A549 (cell line): ENCODE measurements around the gene CUEDC2. TPM values are rescaled to one million over a fixed set of nuclear protein-coding genes. Genes with fewer than 3 reads are reported as not detected.

Experiments used
- ATAC-seq, 2 experiments: fragments of 200-7000 bp in 1 of 2; fragments of >200 bp in 1 of 2; cut with Nextera tagmentation in 1 of 2; cut with Tn5 transposase in 1 of 2; 3 replicates each; pipeline versions ENCODE4 v1.8.0 to v1.9.1; 2018 to 2020; ENCODE audit warnings: mild to moderate bottlenecking in 1 of 2, moderate library complexity in 1 of 2
- CTCF ChIA-PET: fragments of 300-600 bp; sonication (Branson Sonifier 250); formaldehyde crosslinking; extraction: SDS; loops from one replicate; lab custom pipeline; 2021; ENCODE audit warnings: antibody characterized with exemption, inconsistent platforms; lab: Yijun Ruan, JAX
- POLR2A ChIA-PET: fragments of 350-600 bp; formaldehyde crosslinking; extraction: SDS; loops from one replicate; lab custom pipeline; 2021; ENCODE audit warnings: antibody characterized with exemption, inconsistent platforms; lab: Yijun Ruan, JAX
- DNase-seq, 2 experiments: peaks; one replicate each; pipeline versions ENCODE4 v3.0.0 to v3.0.0-alpha.2; 2011 to 2016; ENCODE audit warnings: low read depth in 1 of 2, low spot score in 1 of 2
- FAIRE-seq: peaks from 2 replicates; lab custom pipeline; 2011; peaks lifted over from hg19 to GRCh38; lab: Jason Lieb, UNC
- H3K27ac ChIP-seq, 2 experiments: fragments of >200 bp; sonication (Bioruptor Twin); formaldehyde crosslinking; 3 replicates each; pipeline ENCODE4 v1.5.1; 2016 to 2017
- H3K4me1 ChIP-seq: fragments of >200 bp; sonication (Bioruptor Twin); formaldehyde crosslinking; 3 replicates; pipeline ENCODE4 v1.6.1; 2016
- H3K4me2 ChIP-seq: fragments of >200 bp; sonication (Bioruptor Twin); formaldehyde crosslinking; 3 replicates; pipeline ENCODE4 v1.6.1; 2016
- H3K4me3 ChIP-seq: fragments of >200 bp; sonication (Bioruptor Twin); formaldehyde crosslinking; 3 replicates; pipeline ENCODE4 v1.5.1; 2016
- H3K9me3 ChIP-seq: fragments of >200 bp; sonication (Bioruptor Twin); formaldehyde crosslinking; 3 replicates; pipeline ENCODE4 v1.6.1; 2016
- CBX2 ChIP-seq: fragments of 200-600 bp; sonication (generic); IDR thresholded peaks from 2 replicates; pipeline ENCODE4 v1.6.1; 2016; ENCODE audit warnings: low read depth, mild to moderate bottlenecking, borderline replicate concordance
- EHF ChIP-seq: fragments of 250-450 bp; sonication (Bioruptor Pico); IDR thresholded peaks from 2 replicates; pipeline ENCODE4 v1.5.0; 2020; ENCODE audit warnings: mild to moderate bottlenecking
- GATA3 ChIP-seq: IDR thresholded peaks from 2 replicates; pipeline ENCODE4 v1.6.1; 2012; ENCODE audit warnings: borderline replicate concordance
- HEYL ChIP-seq: fragments of 250-450 bp; sonication (Bioruptor Pico); IDR thresholded peaks from 2 replicates; pipeline ENCODE4 v1.8.0; 2021; ENCODE audit warnings: mild to moderate bottlenecking, moderate library complexity
- MAZ ChIP-seq: fragments of 150-350 bp; IDR thresholded peaks from 2 replicates; pipeline ENCODE4 v1.6.1; 2014; ENCODE audit warnings: antibody characterized with exemption, low read depth, low read length, borderline replicate concordance
- NR3C1 ChIP-seq: fragments of >200 bp; sonication (Bioruptor Twin); formaldehyde crosslinking; IDR thresholded peaks from 3 replicates; pipeline ENCODE4 v1.6.1; 2017
- PHF8 ChIP-seq: fragments of 200-600 bp; sonication (generic); IDR thresholded peaks from 2 replicates; pipeline ENCODE4 v1.6.1; 2016; ENCODE audit warnings: low read depth, mild to moderate bottlenecking, antibody characterized with exemption, moderate library complexity, borderline replicate concordance
- RAD21 ChIP-seq, 2 experiments: fragments of >200 bp in 1 of 2; sonication (Bioruptor Twin) in 1 of 2; formaldehyde crosslinking in 1 of 2; IDR thresholded peaks in 1 of 2; conservative IDR thresholded peaks in 1 of 2; 2 replicates in 1 of 2; 3 replicates in 1 of 2; pipeline ENCODE4 v1.6.1; 2012 to 2018; ENCODE audit warnings: inconsistent platforms in 1 of 2
- SMC3 ChIP-seq: fragments of >200 bp; sonication (Bioruptor Twin); formaldehyde crosslinking; IDR thresholded peaks from 3 replicates; pipeline ENCODE4 v1.6.1; 2018; ENCODE audit warnings: inconsistent platforms
- TP53 ChIP-seq: fragments of 250-450 bp; sonication (Bioruptor Pico); IDR thresholded peaks from 2 replicates; pipeline ENCODE4 v1.5.0; 2021; ENCODE audit warnings: mild to moderate bottlenecking, moderate library complexity
- ZNF302 ChIP-seq: fragments of 250-450 bp; sonication (Bioruptor Pico); IDR thresholded peaks from 2 replicates; pipeline ENCODE4 v1.9.0; 2021; ENCODE audit warnings: inconsistent platforms, mild to moderate bottlenecking, moderate library complexity
- ZSCAN20 ChIP-seq: fragments of 250-450 bp; sonication (Bioruptor Pico); IDR thresholded peaks from 2 replicates; pipeline ENCODE4 v1.8.0; 2022; ENCODE audit warnings: mild to moderate bottlenecking, moderate library complexity
- WGBS: methylation state at CpG from one replicate; pipeline ENCODE4 v1.1.6; 2017; ENCODE audit errors: missing lambda C conversion rate; 5-methylcytosine and 5-hydroxymethylcytosine counted together
- polyA plus RNA-seq, 4 experiments: library from polyadenylated mRNA; depleted of rRNA in 3 of 4; stranded (reverse); fragments of >200 nt; fragmentation: RNase III in 1 of 4; extraction: RNeasy Plus Mini Kit Qiagen cat#74134 plus additional on column Dnase treatment in 1 of 4; gene quantifications; 2 replicates in 3 of 4; 3 replicates in 1 of 4; pipeline ENCODE4 v1.2.3, GENCODE V29; 2011 to 2017
- TF ChIP-seq, protein P1 (sequence below): fragments of 200-600 bp; sonication (generic); IDR thresholded peaks from 2 replicates; pipeline ENCODE4 v1.6.1; 2016; ENCODE audit warnings: antibody characterized with exemption, mild to moderate bottlenecking, moderate library complexity
- TF ChIP-seq, protein P2 (sequence below): IDR thresholded peaks from 2 replicates; pipeline ENCODE4 v1.6.1; 2012; ENCODE audit warnings: low read depth, borderline replicate concordance
- TF ChIP-seq, protein P3 (sequence below): fragments of >200 bp; sonication (Bioruptor Twin); formaldehyde crosslinking; IDR thresholded peaks from 3 replicates; pipeline ENCODE4 v1.5.1; 2016
- TF ChIP-seq, protein P4 (sequence below): fragments of 450-650 bp; IDR thresholded peaks from 2 replicates; pipeline ENCODE4 v1.6.1; 2014; ENCODE audit warnings: antibody characterized with exemption

CUEDC2 gene
- polyA plus RNA-seq, 2 of the 4 experiments (the other 2 are of a cell fraction) = 43.7 to 67.4 TPM

DNA sequence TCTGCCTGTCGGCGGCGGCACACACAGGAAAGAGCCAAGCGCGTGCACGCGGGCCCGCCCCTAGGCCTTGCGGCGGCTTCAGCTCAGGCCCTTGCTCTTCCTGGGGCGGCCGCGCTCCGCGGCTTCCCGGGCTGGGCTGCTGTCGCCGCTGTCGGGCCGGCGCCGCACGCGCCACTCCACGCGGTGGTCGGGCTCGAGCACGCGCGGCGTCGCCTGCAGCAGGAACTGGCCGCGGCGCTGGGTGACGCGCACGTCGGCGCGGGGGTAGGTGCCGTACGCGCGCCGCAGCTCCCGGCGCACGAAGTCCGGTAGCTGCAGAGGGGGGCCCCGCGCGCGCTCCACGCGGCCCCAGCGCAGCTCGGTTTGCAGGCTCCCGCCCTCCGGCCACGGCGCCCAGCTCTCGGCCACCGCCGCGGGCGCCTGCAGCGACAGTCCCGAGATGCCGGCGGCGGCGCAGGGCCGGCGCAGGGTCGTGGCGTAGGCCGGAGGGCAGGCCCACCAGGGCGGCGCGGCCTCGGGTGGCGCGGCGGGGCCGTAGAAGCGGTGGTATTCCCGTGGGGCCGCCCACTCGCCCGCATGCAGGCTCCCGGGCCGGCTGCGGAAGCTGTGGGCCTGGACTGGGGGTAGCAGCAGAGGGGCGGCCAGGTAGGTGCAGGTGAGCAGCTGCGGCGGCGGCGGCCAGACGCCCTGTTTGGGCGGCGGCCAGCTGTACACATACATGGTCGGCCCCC lies 18.2 kb upstream of the CUEDC2 start (continued):
- TF ChIP-seq, protein P1, sequence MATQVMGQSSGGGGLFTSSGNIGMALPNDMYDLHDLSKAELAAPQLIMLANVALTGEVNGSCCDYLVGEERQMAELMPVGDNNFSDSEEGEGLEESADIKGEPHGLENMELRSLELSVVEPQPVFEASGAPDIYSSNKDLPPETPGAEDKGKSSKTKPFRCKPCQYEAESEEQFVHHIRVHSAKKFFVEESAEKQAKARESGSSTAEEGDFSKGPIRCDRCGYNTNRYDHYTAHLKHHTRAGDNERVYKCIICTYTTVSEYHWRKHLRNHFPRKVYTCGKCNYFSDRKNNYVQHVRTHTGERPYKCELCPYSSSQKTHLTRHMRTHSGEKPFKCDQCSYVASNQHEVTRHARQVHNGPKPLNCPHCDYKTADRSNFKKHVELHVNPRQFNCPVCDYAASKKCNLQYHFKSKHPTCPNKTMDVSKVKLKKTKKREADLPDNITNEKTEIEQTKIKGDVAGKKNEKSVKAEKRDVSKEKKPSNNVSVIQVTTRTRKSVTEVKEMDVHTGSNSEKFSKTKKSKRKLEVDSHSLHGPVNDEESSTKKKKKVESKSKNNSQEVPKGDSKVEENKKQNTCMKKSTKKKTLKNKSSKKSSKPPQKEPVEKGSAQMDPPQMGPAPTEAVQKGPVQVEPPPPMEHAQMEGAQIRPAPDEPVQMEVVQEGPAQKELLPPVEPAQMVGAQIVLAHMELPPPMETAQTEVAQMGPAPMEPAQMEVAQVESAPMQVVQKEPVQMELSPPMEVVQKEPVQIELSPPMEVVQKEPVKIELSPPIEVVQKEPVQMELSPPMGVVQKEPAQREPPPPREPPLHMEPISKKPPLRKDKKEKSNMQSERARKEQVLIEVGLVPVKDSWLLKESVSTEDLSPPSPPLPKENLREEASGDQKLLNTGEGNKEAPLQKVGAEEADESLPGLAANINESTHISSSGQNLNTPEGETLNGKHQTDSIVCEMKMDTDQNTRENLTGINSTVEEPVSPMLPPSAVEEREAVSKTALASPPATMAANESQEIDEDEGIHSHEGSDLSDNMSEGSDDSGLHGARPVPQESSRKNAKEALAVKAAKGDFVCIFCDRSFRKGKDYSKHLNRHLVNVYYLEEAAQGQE = no peak
- TF ChIP-seq SMC3 = no peak
- TF ChIP-seq MAZ = no peak
- TF ChIP-seq, protein P2, sequence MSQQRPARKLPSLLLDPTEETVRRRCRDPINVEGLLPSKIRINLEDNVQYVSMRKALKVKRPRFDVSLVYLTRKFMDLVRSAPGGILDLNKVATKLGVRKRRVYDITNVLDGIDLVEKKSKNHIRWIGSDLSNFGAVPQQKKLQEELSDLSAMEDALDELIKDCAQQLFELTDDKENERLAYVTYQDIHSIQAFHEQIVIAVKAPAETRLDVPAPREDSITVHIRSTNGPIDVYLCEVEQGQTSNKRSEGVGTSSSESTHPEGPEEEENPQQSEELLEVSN = 0 out of 2 replicates have a peak, but pooled peaks have one; percentile 65
- TF ChIP-seq TP53 (CRISPR knock-in tag) = peak; percentile 81; the same call in 1 of the 2 replicates
- TF ChIP-seq ZNF302 (CRISPR knock-in tag) = no peak

DNA sequence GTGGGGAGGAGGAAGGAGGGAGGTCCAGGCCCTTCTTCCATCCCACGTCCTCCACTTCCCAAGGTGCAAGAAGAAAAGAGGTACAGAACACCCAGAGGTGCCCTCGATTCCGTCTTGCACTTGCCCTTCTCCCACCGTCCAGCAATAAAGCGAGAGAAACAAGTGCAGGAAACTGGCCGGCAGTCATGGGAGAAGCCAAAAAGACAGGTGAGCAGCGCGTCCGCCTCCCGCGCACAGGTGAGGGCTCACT lies 17.7 kb upstream of the CUEDC2 start:
- H3K9me3 ChIP-seq = no peaks in the 10 kb centered on the region
- peak overlapping the region; percentile 87 for H3K4me2 ChIP-seq
- peaks cover 41% of the 10 kb centered on the region for H3K4me1 ChIP-seq
- TF ChIP-seq SMC3 (no peak), PHF8 (peak; percentile 34)
- 1% methylated on average over 11 of the region's 11 CpGs for WGBS
- peak overlapping the region; percentile 89 to 95 for H3K27ac ChIP-seq
- peak overlapping the region; percentile 97 for H3K4me3 ChIP-seq
- ATAC-seq = peak; percentile 20 to 48; a peak in 5 of 6 replicates
- CTCF ChIA-PET = interaction anchor here (1.0 to 2.5 kb wide), 9 partner anchors 12 to 220 kb away, joined by 3 to 11 read pairs (median 6); partner anchors contain the start of gene CUEDC2
- POLR2A ChIA-PET = interaction anchor here (0.6 to 2.1 kb wide), 9 partner anchors 9 to 281 kb away, joined by 3 to 9 read pairs (median 5); partner anchors contain the start of genes CUEDC2 and FBXL15
- FAIRE-seq = no peak
- no peak for DNase-seq

DNA sequence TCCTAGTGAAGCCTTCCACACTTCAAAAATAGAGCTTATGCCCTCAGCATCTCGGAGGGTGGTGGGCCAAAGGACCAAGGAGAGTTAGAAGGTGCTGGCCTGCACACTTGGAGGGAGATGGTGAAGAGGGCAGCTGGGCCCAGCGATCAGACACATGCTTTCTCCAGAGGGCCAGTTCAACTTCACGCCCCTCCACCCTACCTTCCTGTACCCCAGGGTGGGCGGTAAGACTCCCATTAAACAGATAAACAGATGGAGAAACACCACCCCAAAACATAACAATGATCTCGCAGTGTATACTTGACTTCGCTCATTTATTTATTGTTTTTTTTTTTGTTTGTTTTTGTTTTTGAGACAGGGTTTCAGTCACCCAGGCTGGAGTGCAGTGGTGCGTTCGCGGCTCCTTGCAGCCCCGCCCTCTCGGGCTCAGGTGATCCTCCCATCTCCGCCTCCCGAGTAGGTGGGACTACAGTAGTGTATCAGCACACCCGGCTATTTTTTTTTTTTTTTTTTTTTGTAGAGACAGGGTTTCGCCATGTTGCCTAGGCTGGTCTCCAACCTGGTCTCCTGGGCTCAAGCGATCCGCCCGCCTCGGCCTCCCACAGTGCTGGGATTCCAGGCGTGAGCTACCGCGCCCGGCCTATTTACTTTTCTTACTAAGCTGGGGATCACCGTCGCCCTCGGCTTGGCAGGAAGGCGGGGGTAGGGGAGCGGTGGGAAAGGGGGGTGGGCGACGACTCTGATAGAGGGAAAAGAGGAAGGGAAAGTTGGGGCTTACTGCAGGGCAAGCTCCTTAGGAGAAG lies 17.1 kb upstream of the CUEDC2 start:
- Histone ChIP-seq H3K4me1 (peaks cover 35% of the 10 kb centered on the region), H3K9me3 (no peaks in the 10 kb centered on the region), H3K27ac (peak overlapping the region; percentile 89 to 95), H3K4me2 (peak overlapping the region; percentile 87), H3K4me3 (peak overlapping the region; percentile 97)
- FAIRE-seq (no peak), DNase-seq (peak in 1 of 2 experiments; percentile 82), ATAC-seq (peak; percentile 81 to 87)
- TF ChIP-seq NR3C1 (no peak), TP53 (CRISPR knock-in tag) (no peak), HEYL (no peak), ZSCAN20 (CRISPR knock-in tag) (no peak), GATA3 (no peak), RAD21 (conservative IDR thresholded peaks at IDR 0.05 in 1 of 2, IDR thresholded peaks at IDR 0.05 in 1 of 2) (no peak), EHF (no peak), MAZ (no peak), CBX2 (no peak), ZNF302 (CRISPR knock-in tag) (no peak)
- TF ChIP-seq, protein P3, sequence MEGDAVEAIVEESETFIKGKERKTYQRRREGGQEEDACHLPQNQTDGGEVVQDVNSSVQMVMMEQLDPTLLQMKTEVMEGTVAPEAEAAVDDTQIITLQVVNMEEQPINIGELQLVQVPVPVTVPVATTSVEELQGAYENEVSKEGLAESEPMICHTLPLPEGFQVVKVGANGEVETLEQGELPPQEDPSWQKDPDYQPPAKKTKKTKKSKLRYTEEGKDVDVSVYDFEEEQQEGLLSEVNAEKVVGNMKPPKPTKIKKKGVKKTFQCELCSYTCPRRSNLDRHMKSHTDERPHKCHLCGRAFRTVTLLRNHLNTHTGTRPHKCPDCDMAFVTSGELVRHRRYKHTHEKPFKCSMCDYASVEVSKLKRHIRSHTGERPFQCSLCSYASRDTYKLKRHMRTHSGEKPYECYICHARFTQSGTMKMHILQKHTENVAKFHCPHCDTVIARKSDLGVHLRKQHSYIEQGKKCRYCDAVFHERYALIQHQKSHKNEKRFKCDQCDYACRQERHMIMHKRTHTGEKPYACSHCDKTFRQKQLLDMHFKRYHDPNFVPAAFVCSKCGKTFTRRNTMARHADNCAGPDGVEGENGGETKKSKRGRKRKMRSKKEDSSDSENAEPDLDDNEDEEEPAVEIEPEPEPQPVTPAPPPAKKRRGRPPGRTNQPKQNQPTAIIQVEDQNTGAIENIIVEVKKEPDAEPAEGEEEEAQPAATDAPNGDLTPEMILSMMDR = no peak
- TF ChIP-seq, protein P4, sequence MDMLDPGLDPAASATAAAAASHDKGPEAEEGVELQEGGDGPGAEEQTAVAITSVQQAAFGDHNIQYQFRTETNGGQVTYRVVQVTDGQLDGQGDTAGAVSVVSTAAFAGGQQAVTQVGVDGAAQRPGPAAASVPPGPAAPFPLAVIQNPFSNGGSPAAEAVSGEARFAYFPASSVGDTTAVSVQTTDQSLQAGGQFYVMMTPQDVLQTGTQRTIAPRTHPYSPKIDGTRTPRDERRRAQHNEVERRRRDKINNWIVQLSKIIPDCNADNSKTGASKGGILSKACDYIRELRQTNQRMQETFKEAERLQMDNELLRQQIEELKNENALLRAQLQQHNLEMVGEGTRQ = no peak
- TF ChIP-seq, protein P2 = no peak
- ChIA-PET CTCF (interaction anchor here (0.9 to 2.5 kb wide), 10 partner anchors 9 to 219 kb away, joined by 3 to 11 read pairs (median 3); partner anchors contain the start of gene CUEDC2), POLR2A (interaction anchor here (0.6 to 2.1 kb wide), 5 partner anchors 9 to 192 kb away, joined by 3 to 9 read pairs (median 5); partner anchors contain the start of gene FBXL15)
- WGBS = 12% methylated on average over 26 of the region's 30 CpGs
